ENCODE data around the gene HOGA1.

- TF ChIP-seq GATA2 (IDR thresholded peaks at IDR 0.05; ENCODE audit: low read depth, low read length) (no peak), GATA3 (IDR thresholded peaks at IDR 0.05; ENCODE audit: low read depth, low read length) (no peak)
These were observed 63.4 kb downstream of the HOGA1 start for GRCh38 chr10:97647556-97647955.
